MM.1S (cell line): ENCODE measurements around the gene SLC16A10.

Source experiments
- DNase-seq: peaks from one replicate; pipeline ENCODE4 v3.0.0-alpha.2; 2015
- H2AFZ ChIP-seq: fragments of 300-600 bp; sonication (generic); 2 replicates; pipeline ENCODE4 v1.6.0; 2016; ENCODE audit warnings: antibody characterized with exemption, low read length
- H3F3A ChIP-seq: fragments of 300-600 bp; sonication (generic); 2 replicates; pipeline ENCODE4 v1.6.1; 2016; ENCODE audit warnings: mild to moderate bottlenecking, antibody characterized with exemption, low read length, moderate library complexity, mixed read lengths; ENCODE audit not compliant: insufficient read depth
- H3K27ac ChIP-seq: fragments of 300-600 bp; sonication (generic); 2 replicates; pipeline ENCODE4 v1.5.1; 2016; ENCODE audit warnings: mild to moderate bottlenecking, low read length
- H3K27me3 ChIP-seq: fragments of 300-600 bp; sonication (generic); replicated peaks from 2 replicates; pipeline ENCODE4 v1.6.0; 2016; ENCODE audit warnings: low read length; ENCODE audit not compliant: insufficient read depth
- H3K36me3 ChIP-seq: fragments of 300-600 bp; sonication (generic); replicated peaks from 2 replicates; pipeline ENCODE4 v1.6.1; 2016; ENCODE audit warnings: mild to moderate bottlenecking, low read length, mixed read lengths; ENCODE audit not compliant: insufficient read depth
- H3K4me1 ChIP-seq: fragments of 300-600 bp; sonication (generic); 2 replicates; pipeline ENCODE4 v1.6.1; 2016; ENCODE audit warnings: low read length, mixed read lengths
- H3K4me2 ChIP-seq: fragments of 300-600 bp; sonication (generic); 2 replicates; pipeline ENCODE4 v1.6.0; 2016; ENCODE audit warnings: low read depth, low read length
- H3K4me3 ChIP-seq: fragments of 300-600 bp; sonication (generic); 2 replicates; pipeline ENCODE4 v1.5.1; 2016; ENCODE audit warnings: low read length, mixed read lengths
- H3K79me2 ChIP-seq: fragments of 300-600 bp; sonication (generic); 2 replicates; pipeline ENCODE4 v1.6.1; 2016; ENCODE audit warnings: mixed run types, low read length, mixed read lengths
- H3K9ac ChIP-seq: fragments of 300-600 bp; sonication (generic); 2 replicates; pipeline ENCODE4 v1.6.1; 2016; ENCODE audit warnings: low read length, mixed read lengths
- H3K9me2 ChIP-seq: fragments of 300-600 bp; sonication (generic); replicated peaks from 2 replicates; pipeline ENCODE4 v1.6.1; 2016; ENCODE audit warnings: mild to moderate bottlenecking, low read length, mixed read lengths; ENCODE audit not compliant: insufficient read depth
- H3K9me3 ChIP-seq: fragments of 300-600 bp; sonication (generic); replicated peaks from 2 replicates; pipeline ENCODE4 v1.6.1; 2016; ENCODE audit warnings: mild to moderate bottlenecking, low read length, mixed read lengths; ENCODE audit not compliant: insufficient read depth
- H4K20me1 ChIP-seq: fragments of 300-600 bp; sonication (generic); 2 replicates; pipeline ENCODE4 v1.6.1; 2016; ENCODE audit warnings: mild to moderate bottlenecking, low read length, moderate library complexity, mixed read lengths; ENCODE audit not compliant: insufficient read depth
- CTCF ChIP-seq: fragments of 300-600 bp; sonication (generic); IDR thresholded peaks from 2 replicates; pipeline ENCODE4 v1.5.1; 2016; ENCODE audit warnings: antibody characterized with exemption, low read length, mixed read lengths
- EZH2 ChIP-seq: fragments of 300-600 bp; sonication (generic); optimal IDR thresholded peaks from 2 replicates; pipeline ENCODE3; 2017; ENCODE audit warnings: low read depth, mild to moderate bottlenecking, antibody characterized with exemption, low read length, mixed read lengths
- EZH2phosphoT487 ChIP-seq: fragments of 300-600 bp; sonication (generic); IDR thresholded peaks from 2 replicates; pipeline ENCODE4 v1.6.1; 2018; ENCODE audit warnings: antibody characterized with exemption, low read length

The SLC16A10 gene

GRCh38 chr6:111228094-111228493 lies 140.8 kb downstream of the SLC16A10 start:
- Histone ChIP-seq H3K36me3 (no peaks in the 10 kb centered on the region), H3F3A (no peaks in the 10 kb centered on the region), H3K4me1 (no peaks in the 10 kb centered on the region), H3K79me2 (no peaks in the 10 kb centered on the region), H4K20me1 (no peaks in the 10 kb centered on the region), H3K9ac (no peak overlapping the region), H3K27me3 (no peaks in the 10 kb centered on the region), H3K27ac (no peak overlapping the region), H3K4me2 (no peak overlapping the region), H2AFZ (no peak overlapping the region), H3K9me2 (no peaks in the 10 kb centered on the region), H3K9me3 (no peaks in the 10 kb centered on the region), H3K4me3 (no peak overlapping the region)
- DNase-seq, result no peak
- TF ChIP-seq EZH2 (no peak), EZH2phosphoT487 (no peak), CTCF (no peak)

GRCh38 chr6:111230351-111231089 lies 143.2 kb downstream of the SLC16A10 start:
- DNase-seq, result no peak
- H3K9me2 ChIP-seq, result no peaks in the 10 kb centered on the region
- no peaks in the 10 kb centered on the region for H3K79me2 ChIP-seq
- H4K20me1 ChIP-seq, result no peaks in the 10 kb centered on the region
- no peaks in the 10 kb centered on the region for H3K9me3 ChIP-seq
- no peak overlapping the region for H3K27ac ChIP-seq
- H3K4me1 ChIP-seq, result no peaks in the 10 kb centered on the region
- no peaks in the 10 kb centered on the region for H3F3A ChIP-seq
- no peak overlapping the region for H3K9ac ChIP-seq
- H2AFZ ChIP-seq, result no peak overlapping the region
- no peak overlapping the region for H3K4me3 ChIP-seq
- no peaks in the 10 kb centered on the region for H3K36me3 ChIP-seq
- no peak overlapping the region for H3K4me2 ChIP-seq
- H3K27me3 ChIP-seq, result no peaks in the 10 kb centered on the region
- no peak for TF ChIP-seq CTCF
- TF ChIP-seq EZH2, result no peak
- TF ChIP-seq EZH2phosphoT487, result no peak

- H3K27me3 ChIP-seq, result no peaks in the 10 kb centered on the region
- H3K79me2 ChIP-seq, result no peaks in the 10 kb centered on the region
- H3K4me3 ChIP-seq, result no peak overlapping the region
- H3K9me3 ChIP-seq, result no peaks in the 10 kb centered on the region
- H3K36me3 ChIP-seq, result no peaks in the 10 kb centered on the region
- no peaks in the 10 kb centered on the region for H4K20me1 ChIP-seq
- H3K9ac ChIP-seq, result no peak overlapping the region
- no peak overlapping the region for H2AFZ ChIP-seq
- TF ChIP-seq EZH2, result no peak
- no peak for TF ChIP-seq EZH2phosphoT487
- TF ChIP-seq CTCF, result no peak
- H3K4me1 ChIP-seq, result no peaks in the 10 kb centered on the region
- no peak for DNase-seq
- no peaks in the 10 kb centered on the region for H3K9me2 ChIP-seq
- no peaks in the 10 kb centered on the region for H3F3A ChIP-seq
- no peak overlapping the region for H3K4me2 ChIP-seq
- H3K27ac ChIP-seq, result no peak overlapping the region
Observed at GRCh38 chr6:111231090-111231459, 143.8 kb downstream of the SLC16A10 start.
